ENCODE measurements around the gene TM6SF1.
"Not testable (repeated sequence)": the region's sequence is repeated elsewhere in the genome, so short reads cannot be mapped to it uniquely, and the experiment has no call there.

TM6SF1 gene

DNA sequence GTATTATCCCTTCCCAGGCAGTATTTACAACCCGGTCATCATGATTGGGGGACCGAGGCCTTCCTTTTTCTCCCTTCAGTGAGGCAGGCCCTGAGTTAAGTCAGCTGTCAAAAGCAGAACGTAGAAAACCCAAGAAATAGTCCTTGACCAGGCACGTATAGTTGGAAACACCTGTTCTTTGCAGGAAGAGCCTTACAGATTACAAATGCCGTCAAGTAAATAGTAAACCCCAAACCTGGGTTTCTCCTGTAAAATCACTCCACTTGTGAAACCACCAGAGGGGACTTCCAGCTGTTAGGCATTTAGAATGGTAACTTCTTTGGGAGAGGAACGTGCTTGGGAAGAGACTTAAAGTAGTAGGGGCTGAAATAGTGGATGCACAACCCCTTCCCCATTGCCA lies 39.4 kb upstream of the TM6SF1 start:
- Histone ChIP-seq H3K4me3 (ENCODE audit: low read length) (no peak overlapping the region), H3K27ac (ENCODE audit: low read depth, low read length) (no peak overlapping the region), H3K9me3 (ENCODE audit: insufficient read depth, low read depth, low read length) (0 out of 2 replicates have a peak, but pooled peaks cover 6% of the 10 kb centered on the region), H3K36me3 (ENCODE audit: insufficient read depth, low read length) (no peaks in the 10 kb centered on the region), H3K27me3 (ENCODE audit: insufficient read depth, low read length) (no peaks in the 10 kb centered on the region), H3K4me1 (ENCODE audit: insufficient read depth, low read length) (peaks cover 33% of the 10 kb centered on the region), H3K9ac (ENCODE audit: low read depth, low read length) (no peak overlapping the region)
- WGBS, result 92% methylated on average over 5 of the region's 6 CpGs

DNA sequence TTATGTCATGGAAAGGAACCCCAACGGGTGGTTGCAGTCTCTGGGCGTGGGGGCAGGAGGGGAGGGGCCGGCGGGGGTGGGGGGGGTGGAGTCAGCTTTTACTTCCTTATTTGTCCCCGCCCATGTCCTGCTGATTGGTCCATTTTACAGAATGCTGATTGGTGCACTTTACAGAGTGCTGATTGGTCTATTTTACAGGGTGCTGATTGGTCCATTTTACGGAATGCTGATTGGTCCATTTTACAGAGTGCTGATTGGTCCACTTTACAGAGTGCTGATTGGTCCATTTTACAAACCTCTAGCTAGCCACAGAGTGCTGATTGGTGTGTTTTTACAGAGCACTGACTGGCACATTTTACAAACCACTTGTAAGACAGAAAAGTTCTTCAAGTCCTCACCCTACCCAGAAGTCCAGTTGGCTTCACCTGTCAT lies 38.2 kb upstream of the TM6SF1 start:
- H3K36me3 ChIP-seq (ENCODE audit: insufficient read depth, low read length); H3K27me3 ChIP-seq (ENCODE audit: insufficient read depth, low read length); H3K4me3 ChIP-seq (ENCODE audit: low read length); H3K27ac ChIP-seq (ENCODE audit: low read depth, low read length); H3K9ac ChIP-seq (ENCODE audit: low read depth, low read length): not testable (repeated sequence)
- Histone ChIP-seq H3K4me1 (ENCODE audit: insufficient read depth, low read length) (peaks cover 22% of the 10 kb centered on the region), H3K9me3 (ENCODE audit: insufficient read depth, low read depth, low read length) (peaks cover 13% of the 10 kb centered on the region; the same call in 1 of the 2 replicates)
- 87% methylated on average over 6 of the region's 6 CpGs for WGBS

DNA sequence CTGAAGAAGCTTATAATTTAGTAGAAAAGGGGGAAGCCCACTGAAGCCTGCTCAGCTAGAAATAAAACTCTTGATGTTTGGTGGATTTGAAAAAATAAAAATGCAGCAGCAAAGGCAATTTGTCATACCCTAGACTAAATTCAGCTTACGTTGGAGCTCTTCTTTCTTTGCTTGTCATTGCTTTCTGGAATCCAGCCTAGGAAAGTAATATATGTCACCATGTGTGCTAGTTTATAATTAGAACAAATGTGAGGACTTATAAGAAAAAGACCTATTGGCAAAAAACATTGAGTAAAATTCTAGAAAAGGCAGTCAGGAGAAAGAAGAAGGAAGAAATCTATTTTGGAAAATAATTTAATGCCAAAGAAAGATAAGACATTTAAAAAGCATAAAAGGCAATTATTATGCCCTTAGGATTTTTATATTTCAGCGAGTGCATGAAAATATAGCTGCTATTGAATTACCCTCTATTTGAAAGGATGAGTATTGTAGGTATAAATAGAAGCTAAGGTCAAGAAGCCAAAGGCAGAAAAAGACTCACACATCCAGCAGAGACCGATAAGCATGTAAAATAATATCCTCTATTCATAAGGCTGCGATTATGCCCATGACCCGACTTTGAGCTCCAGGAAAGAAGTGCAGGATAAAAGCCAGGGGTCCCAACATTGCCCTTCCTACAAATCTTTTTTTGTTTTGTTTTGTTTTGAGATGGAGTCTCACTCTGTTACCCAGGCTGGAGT lies 29.8 kb upstream of the TM6SF1 start:
- Histone ChIP-seq H3K9ac (ENCODE audit: low read depth, low read length) (no peak overlapping the region), H3K4me1 (ENCODE audit: insufficient read depth, low read length) (no peaks in the 10 kb centered on the region), H3K36me3 (ENCODE audit: insufficient read depth, low read length) (no peaks in the 10 kb centered on the region), H3K9me3 (ENCODE audit: insufficient read depth, low read depth, low read length) (peaks cover 18% of the 10 kb centered on the region; the same call in 1 of the 2 replicates), H3K27me3 (ENCODE audit: insufficient read depth, low read length) (no peaks in the 10 kb centered on the region), H3K4me3 (ENCODE audit: low read length) (no peak overlapping the region), H3K27ac (ENCODE audit: low read depth, low read length) (no peak overlapping the region)
- 90% methylated on average over 5 of the region's 5 CpGs for WGBS

DNA sequence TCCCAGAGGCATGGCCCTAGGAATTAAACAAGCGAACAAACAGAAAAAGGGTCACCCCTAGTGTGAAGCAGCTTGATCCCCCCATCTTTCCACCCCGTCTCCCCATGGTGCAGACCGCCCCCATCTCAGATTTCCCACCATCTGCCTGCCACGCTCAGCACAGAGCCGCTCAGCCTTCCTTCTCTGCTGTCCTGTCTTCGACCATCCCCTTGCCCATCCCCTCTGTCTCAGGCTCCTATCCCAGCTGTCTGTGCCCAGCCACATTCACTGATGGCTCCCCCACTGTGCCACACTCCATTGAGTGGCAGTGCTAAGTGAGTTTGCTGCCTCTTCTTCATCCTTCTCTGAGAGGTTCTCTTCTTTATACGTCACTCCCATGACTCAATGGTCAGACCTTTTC lies 28.7 kb upstream of the TM6SF1 start:
- Histone ChIP-seq H3K27ac (ENCODE audit: low read depth, low read length) (no peak overlapping the region), H3K4me3 (ENCODE audit: low read length) (no peak overlapping the region), H3K36me3 (ENCODE audit: insufficient read depth, low read length) (no peaks in the 10 kb centered on the region), H3K4me1 (ENCODE audit: insufficient read depth, low read length) (no peaks in the 10 kb centered on the region), H3K9ac (ENCODE audit: low read depth, low read length) (no peak overlapping the region), H3K9me3 (ENCODE audit: insufficient read depth, low read depth, low read length) (peaks cover 9% of the 10 kb centered on the region; the same call in 1 of the 2 replicates), H3K27me3 (ENCODE audit: insufficient read depth, low read length) (no peaks in the 10 kb centered on the region)
- WGBS, result 79% methylated on average over 7 of the region's 7 CpGs

GRCh38 chr15:83081256-83082014 lies 26.0 kb upstream of the TM6SF1 start:
- Histone ChIP-seq H3K9me3 (ENCODE audit: insufficient read depth, low read depth, low read length) (no peaks in the 10 kb centered on the region), H3K36me3 (ENCODE audit: insufficient read depth, low read length) (no peaks in the 10 kb centered on the region), H3K27ac (ENCODE audit: low read depth, low read length) (no peak overlapping the region), H3K4me3 (ENCODE audit: low read length) (no peak overlapping the region), H3K4me1 (ENCODE audit: insufficient read depth, low read length) (no peaks in the 10 kb centered on the region), H3K9ac (ENCODE audit: low read depth, low read length) (no peak overlapping the region), H3K27me3 (ENCODE audit: insufficient read depth, low read length) (no peaks in the 10 kb centered on the region)
- 91% methylated on average over 4 of the region's 5 CpGs for WGBS

GRCh38 chr15:83082730-83083386 lies 24.6 kb upstream of the TM6SF1 start:
- H3K4me1 ChIP-seq (ENCODE audit: insufficient read depth, low read length), result no peaks in the 10 kb centered on the region
- no peaks in the 10 kb centered on the region for H3K27me3 ChIP-seq (ENCODE audit: insufficient read depth, low read length)
- no peak overlapping the region for H3K4me3 ChIP-seq (ENCODE audit: low read length)
- WGBS, result 90% methylated on average over 5 of the region's 5 CpGs
- no peaks in the 10 kb centered on the region for H3K36me3 ChIP-seq (ENCODE audit: insufficient read depth, low read length)
- no peaks in the 10 kb centered on the region for H3K9me3 ChIP-seq (ENCODE audit: insufficient read depth, low read depth, low read length)
- H3K27ac ChIP-seq (ENCODE audit: low read depth, low read length), result no peak overlapping the region
- no peak overlapping the region for H3K9ac ChIP-seq (ENCODE audit: low read depth, low read length)

DNA sequence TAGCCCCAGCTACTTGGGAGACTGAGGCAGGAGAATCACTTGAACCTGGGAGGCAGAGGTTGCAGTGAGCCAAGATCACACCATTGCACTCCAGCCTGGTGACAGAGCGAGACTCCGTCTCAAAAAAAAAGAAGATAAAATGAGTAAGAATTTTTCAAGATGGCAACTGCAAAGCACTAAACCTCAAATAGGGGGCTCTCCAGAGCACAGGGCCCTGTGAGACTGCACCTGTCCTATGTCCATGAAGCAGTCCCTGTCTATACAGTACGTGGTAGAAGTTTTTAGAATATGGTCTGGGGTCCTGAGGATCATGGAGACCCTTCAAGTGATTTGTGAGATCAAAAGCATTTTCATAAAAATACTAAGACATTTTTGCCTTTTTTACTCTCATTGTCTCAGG lies 22.0 kb upstream of the TM6SF1 start:
- not testable (repeated sequence) for H3K4me1 ChIP-seq (ENCODE audit: insufficient read depth, low read length); H3K9me3 ChIP-seq (ENCODE audit: insufficient read depth, low read depth, low read length); H3K9ac ChIP-seq (ENCODE audit: low read depth, low read length); H3K36me3 ChIP-seq (ENCODE audit: insufficient read depth, low read length); H3K27me3 ChIP-seq (ENCODE audit: insufficient read depth, low read length); H3K27ac ChIP-seq (ENCODE audit: low read depth, low read length); H3K4me3 ChIP-seq (ENCODE audit: low read length)
- whole genome bisulfite sequencing, result 96% methylated on average over 3 of the region's 3 CpGs

DNA sequence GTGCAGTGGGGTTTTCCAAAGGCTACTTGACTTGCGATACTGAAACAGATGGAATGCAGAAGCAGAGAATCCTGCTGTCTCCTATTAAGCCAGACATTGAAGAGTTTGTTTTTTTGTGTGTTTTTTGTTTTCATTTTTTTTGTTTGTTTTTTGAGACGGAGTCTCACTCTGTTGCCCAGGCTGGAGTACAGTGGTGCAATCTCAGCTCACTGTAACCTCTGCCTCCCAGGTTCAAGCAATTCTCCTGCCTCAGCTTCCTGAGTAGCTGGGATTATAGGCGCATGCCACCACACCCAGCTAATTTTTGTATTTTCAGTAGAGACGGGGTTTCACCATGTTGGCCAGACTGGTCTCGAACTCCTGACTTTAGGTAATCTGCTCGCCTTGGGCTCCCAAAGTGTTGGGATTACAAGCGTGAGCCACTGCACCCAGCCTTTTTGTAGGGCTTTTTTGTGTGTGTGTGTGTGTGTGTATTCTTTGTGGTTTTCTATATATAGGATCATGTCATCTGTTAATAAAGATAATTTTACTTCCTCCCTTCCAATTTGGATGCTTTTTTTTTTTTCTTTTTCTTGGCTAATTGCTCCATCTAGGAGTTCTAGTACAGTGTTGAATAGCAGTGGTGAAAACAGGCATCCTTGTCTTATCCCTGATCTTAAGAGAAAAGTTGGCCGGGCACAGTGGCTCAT lies 21.4 kb upstream of the TM6SF1 start:
- not testable (repeated sequence) for H3K4me3 ChIP-seq (ENCODE audit: low read length); H3K27me3 ChIP-seq (ENCODE audit: insufficient read depth, low read length); H3K36me3 ChIP-seq (ENCODE audit: insufficient read depth, low read length); H3K9me3 ChIP-seq (ENCODE audit: insufficient read depth, low read depth, low read length); H3K4me1 ChIP-seq (ENCODE audit: insufficient read depth, low read length); H3K27ac ChIP-seq (ENCODE audit: low read depth, low read length); H3K9ac ChIP-seq (ENCODE audit: low read depth, low read length)
- 93% methylated on average over 8 of the region's 8 CpGs for WGBS

DNA sequence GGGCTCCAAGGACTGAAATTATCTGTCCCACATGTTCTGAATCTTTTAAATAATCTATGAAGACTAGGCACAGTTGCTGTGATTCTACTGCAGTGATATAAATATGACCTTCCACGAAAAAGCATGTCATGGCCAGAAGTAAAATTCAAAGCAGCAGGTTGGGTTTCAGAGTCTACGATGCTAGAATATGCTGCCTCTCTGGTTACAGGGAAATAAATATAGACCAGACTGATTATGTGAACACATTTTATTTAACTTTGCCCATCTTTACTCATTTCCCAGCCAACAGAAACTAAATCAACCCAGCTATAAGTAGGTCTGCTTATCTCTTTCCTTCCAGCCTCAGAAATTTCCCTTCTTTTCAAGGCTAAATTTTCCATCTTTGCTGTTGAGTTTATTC lies 19.9 kb upstream of the TM6SF1 start:
- H3K27ac ChIP-seq (ENCODE audit: low read depth, low read length), result no peak overlapping the region
- H3K4me1 ChIP-seq (ENCODE audit: insufficient read depth, low read length), result no peaks in the 10 kb centered on the region
- no peaks in the 10 kb centered on the region for H3K9me3 ChIP-seq (ENCODE audit: insufficient read depth, low read depth, low read length)
- no peak overlapping the region for H3K9ac ChIP-seq (ENCODE audit: low read depth, low read length)
- WGBS, result 99% methylated on average over 2 of the region's 2 CpGs
- no peaks in the 10 kb centered on the region for H3K36me3 ChIP-seq (ENCODE audit: insufficient read depth, low read length)
- no peaks in the 10 kb centered on the region for H3K27me3 ChIP-seq (ENCODE audit: insufficient read depth, low read length)
- no peak overlapping the region for H3K4me3 ChIP-seq (ENCODE audit: low read length)

DNA sequence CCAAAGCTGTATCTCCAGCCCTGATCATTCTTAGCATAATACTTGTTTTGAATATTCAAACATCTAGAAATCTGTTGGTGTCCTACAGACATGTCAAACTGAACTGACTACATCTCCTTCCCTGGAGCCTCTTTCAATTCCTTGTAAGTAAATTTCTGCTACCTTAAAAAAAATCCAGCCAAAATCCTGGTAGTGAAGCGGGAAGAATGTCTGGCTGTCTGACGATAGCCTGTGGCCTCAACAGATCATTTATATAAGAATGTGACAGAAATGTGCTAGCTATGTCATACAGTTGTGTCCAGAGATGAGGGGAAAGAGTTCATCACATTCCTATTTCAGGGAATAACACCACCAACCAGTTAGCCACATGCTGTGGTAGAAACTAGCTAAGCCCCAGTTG lies 18.6 kb upstream of the TM6SF1 start:
- Histone ChIP-seq H3K27ac (ENCODE audit: low read depth, low read length) (no peak overlapping the region), H3K27me3 (ENCODE audit: insufficient read depth, low read length) (no peaks in the 10 kb centered on the region), H3K9ac (ENCODE audit: low read depth, low read length) (no peak overlapping the region), H3K4me1 (ENCODE audit: insufficient read depth, low read length) (no peaks in the 10 kb centered on the region), H3K4me3 (ENCODE audit: low read length) (no peak overlapping the region), H3K36me3 (ENCODE audit: insufficient read depth, low read length) (no peaks in the 10 kb centered on the region), H3K9me3 (ENCODE audit: insufficient read depth, low read depth, low read length) (no peaks in the 10 kb centered on the region)
- WGBS, result 100% methylated on average over 2 of the region's 2 CpGs

DNA sequence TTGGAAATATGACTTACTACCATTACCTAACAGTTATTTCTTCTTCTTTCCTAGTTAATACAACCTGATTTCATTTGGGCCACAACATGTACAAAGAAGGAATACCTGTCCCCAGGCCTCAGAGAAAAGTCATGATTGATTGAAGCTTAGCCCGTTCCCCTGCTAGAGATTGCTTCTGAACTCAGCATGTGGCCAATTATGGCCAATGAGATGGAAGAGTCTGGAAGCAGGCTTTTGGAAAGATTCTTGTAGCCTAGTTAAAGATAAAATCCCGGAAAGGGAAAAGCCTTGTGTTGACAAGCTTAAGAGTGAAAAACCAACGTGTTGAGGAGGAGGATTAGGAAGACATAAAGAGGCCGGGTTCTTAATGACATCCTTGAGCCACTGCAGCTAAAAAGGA lies 17.0 kb upstream of the TM6SF1 start:
- no peaks in the 10 kb centered on the region for H3K27me3 ChIP-seq (ENCODE audit: insufficient read depth, low read length)
- 66% methylated on average over 4 of the region's 4 CpGs for WGBS
- H3K9ac ChIP-seq (ENCODE audit: low read depth, low read length), result no peak overlapping the region
- H3K27ac ChIP-seq (ENCODE audit: low read depth, low read length), result no peak overlapping the region
- no peaks in the 10 kb centered on the region for H3K9me3 ChIP-seq (ENCODE audit: insufficient read depth, low read depth, low read length)
- no peaks in the 10 kb centered on the region; the same call in 1 of the 2 replicates for H3K4me1 ChIP-seq (ENCODE audit: insufficient read depth, low read length)
- no peak overlapping the region for H3K4me3 ChIP-seq (ENCODE audit: low read length)
- H3K36me3 ChIP-seq (ENCODE audit: insufficient read depth, low read length), result no peaks in the 10 kb centered on the region
